Stimulated activated CD4-positive, alpha-beta T cell treated with anti-CD3 and anti-CD28 coated beads, TNF-alpha, amount 100 ng/mL, for 24 hours (primary cell): ENCODE data around the gene COL5A1.
"Not testable (repeated sequence)": the region's sequence is repeated elsewhere in the genome, so short reads cannot be mapped to it uniquely, and the experiment has no call there.

Experiments used
- DNase-seq, 3 experiments: peaks; one replicate each; pipeline ENCODE4 v3.0.0-alpha.2; 2020; ENCODE audit warnings: low read depth in 3 of 3

The COL5A1 gene

DNA sequence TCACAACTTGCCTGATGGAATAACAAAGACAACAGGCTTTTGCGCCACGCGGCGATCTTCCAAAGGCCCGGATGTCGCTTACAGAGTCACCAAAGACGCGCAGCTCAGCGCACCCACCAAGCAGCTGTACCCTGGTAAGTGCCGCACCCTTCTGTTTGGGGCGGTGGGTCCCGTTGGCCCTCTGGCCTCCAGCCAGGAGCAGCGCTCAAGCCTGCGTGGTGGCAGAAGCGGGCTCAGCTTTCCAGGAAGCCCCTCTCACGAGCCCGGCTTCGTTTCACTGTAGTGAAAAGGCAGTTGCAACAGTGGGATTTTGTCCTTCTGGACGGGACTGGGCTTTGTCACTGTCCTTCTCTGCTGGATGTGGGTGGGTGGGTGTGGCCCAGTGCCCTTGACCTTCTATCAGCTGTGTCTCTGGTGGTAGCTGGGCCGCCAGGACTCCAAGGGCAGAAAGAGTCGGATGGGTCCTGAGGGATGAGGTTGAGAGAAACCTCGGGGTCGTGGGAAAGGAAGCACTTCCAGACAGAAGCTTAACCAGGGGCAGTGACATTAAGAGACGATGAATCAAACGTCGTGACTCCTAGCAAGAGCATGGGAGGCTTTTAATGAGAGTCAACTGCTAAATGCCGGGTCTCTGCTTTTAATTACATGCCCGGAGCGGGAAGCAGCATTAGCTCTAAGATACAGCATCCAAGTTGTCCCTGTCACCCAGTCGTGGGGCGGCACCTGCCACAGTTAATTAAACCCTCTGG lies 49.5 kb downstream of the COL5A1 start:
- no peak for DNase-seq

- DNase-seq = no peak
These were observed 50.3 kb downstream of the COL5A1 start for GRCh38 chr9:134691695-134692572.

- DNase-seq = no peak
These were observed 50.9 kb downstream of the COL5A1 start for GRCh38 chr9:134692573-134692860.

DNA sequence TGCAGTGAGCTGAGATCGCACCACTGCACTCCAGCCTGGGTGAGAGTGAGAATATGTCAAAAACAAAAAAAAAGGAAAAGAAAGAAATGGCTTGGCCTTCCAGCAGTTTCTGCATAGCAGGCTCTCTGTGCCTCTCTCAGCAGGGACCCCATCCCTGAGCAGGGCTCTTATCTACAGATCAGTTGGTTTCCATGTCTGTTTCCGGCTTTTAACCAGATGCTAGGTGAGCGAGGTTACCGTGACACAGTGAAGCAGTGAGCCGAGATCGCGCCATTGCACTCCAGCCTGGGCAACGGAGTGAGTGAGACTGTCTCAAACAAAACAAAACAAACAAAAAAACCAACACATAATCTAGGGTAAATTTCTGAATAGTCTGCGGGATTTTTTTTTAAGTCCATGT lies 51.4 kb downstream of the COL5A1 start:
- no peak for DNase-seq

- no peak for DNase-seq
These were observed 52.2 kb downstream of the COL5A1 start for GRCh38 chr9:134693641-134694367.

- DNase-seq = no peak
These were observed 52.7 kb downstream of the COL5A1 start for GRCh38 chr9:134694368-134694665.

GRCh38 chr9:134694714-134695113 lies 53.1 kb downstream of the COL5A1 start:
- DNase-seq = no peak

DNA sequence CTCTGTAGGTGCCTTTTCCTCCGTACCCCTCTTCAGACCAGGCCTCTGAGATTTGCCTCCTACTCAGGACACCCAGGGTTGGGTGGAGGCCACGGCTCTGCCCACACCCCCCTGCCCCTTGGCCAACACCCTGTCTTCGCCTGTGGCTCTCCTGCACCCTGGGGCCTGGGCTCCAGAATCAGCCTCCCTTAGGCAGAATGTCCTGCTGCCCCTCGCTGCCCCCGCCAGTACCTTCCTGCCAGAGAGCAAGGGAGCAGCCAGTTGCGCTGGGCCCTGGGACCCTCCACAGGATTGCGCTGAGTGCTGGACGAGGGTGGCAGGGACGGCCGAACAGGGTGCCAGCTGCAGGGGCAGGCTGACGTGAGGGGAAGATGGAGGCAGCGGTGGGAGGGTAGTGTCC lies 53.5 kb downstream of the COL5A1 start:
- no peak for DNase-seq

DNA sequence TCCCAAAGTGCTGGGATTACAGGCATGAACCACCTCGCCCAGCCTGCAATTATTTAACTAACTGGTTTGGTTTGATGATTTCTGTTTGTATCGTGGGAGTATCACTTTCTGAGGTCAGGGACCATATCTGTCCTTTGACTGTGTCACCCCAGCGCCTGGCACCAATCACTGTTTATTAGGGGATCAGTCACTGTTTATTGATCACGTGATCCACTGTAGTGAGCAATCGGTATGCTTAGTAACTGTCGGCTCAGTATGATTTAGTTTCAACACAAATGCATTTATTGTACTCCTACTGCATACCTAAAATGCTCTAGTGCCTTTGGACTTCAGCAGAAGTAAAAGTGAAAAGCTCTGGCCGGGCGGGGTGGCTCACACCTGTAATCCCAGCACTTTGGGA lies 54.8 kb downstream of the COL5A1 start:
- no peak for DNase-seq

DNA sequence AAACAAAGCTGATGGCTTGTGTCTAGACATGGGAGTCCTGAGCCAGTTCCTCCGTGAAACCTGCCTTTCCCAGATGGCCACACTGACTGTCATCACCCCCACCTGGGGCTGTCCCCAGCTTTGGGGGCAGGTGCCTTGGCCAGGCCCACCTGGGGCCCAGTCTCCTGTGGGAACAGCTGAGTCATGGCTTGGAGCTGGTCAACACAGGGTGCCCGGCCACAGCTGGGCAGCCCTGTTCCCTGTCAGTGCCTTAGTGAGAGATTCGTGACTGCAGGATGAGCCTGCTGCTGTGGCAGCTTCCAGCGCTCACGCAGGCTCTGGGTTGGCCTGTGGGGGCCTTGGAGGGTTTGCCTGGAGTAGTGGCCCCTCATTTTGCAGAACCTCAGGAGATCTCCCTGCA lies 56.5 kb downstream of the COL5A1 start:
- DNase-seq = no peak

DNA sequence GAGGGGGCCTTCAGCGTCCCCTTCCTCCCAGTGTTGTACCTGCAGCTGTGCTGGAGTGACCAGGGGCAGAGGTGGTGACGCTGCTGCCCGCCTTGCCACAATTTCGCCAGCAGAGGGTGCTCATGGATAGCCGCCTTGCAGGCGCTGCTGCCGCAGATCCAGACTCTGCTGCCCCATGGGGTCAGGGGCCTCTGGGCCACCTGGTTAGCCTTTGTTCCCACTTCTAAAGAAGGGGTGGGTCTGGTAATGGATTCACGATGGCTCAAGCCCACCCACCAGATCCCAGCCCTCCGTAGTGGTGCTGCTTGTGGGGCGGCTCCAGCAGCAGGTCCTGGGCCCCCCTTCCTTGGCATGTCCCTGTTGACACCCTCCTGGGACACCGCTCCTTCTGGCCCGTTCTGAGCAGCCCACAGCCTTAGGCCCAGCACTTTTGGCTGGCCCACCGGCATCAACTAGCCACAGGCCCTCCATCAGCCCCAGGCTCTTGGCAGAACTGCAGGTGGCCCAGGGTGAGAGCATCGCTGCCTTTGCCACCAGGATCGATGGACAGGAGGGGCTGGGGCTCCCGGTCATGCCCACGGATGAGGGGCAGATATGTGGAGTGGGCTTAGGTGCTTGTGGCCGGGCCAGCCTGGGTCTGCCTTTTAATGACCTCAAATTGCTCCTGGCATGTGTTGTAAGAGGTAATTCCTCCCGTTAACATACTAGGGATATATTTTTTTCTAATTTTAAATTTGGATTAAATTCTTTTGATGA lies 57.2 kb downstream of the COL5A1 start:
- DNase-seq = peak; percentile 8 to 56 (median 16)

- no peak for DNase-seq
These were observed 57.7 kb downstream of the COL5A1 start for GRCh38 chr9:134699343-134699740.

DNA sequence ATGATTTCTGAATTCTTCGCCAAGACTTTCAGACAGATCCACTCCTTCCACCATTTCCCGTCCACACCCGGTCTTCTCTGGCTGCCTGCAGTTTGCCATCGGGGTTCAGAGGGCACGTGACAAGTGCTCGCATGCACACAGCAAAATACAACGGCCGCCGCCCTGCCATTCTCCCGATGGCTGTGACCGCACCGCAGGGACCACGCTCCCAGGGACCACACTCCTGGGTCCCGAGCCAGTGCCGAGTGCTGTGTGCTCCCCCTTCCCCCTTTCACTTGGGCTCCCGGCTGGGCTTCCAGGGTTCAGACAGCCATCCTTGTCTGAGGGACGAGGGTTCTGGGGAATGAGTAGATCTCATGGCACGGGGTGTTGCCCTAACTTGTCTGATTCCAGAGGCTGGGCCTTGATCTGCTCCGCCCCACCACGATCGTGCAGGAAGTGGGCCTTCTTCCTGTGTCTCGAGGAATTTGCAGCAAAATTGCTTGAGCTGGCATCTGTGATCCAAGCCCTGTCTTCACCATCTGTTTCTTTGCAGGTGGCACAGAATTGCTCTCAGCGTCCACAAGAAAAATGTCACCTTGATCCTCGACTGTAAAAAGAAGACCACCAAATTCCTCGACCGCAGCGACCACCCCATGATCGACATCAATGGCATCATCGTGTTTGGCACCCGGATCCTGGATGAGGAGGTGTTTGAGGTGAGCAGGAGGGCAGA lies 59.2 kb downstream of the COL5A1 start:
- no peak for DNase-seq

DNA sequence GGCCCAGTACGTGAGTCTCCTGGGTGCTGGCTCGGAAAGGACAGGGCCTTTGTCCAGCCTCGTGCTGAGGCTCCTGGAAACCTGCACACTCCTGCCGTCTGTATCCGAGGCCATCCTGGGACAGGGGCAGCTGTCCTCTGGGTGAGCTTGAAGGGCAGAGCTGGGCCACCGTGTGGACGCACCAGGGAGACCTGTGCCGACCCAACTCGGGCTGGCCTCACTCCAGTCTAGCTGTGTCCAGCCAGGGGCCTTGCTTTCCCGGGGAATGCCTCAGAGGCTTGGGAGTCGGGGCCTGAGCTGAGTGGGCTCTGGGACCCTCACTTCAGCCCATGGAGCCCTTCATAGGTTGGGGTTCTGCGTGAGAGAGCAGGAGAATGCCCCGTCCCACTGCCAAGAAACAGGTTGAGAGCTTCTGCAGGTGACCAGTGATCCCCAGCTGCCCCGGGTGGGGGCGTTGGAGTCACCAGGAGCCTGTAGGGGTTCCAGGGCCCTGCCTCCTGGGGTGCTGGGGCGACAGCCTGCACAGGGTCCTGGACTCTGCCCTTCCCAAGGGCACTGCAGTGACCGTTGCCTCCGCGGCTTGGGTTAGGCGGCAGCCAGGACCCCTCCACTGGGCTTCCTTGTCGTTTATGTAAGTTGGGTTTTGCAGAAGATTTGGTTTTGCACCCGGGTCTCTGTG lies 60.1 kb downstream of the COL5A1 start:
- no peak for DNase-seq

GRCh38 chr9:134702291-134702690 lies 60.7 kb downstream of the COL5A1 start:
- no peak for DNase-seq

- not testable (repeated sequence) for DNase-seq
These were observed 62.1 kb downstream of the COL5A1 start for GRCh38 chr9:134703730-134704114.

DNA sequence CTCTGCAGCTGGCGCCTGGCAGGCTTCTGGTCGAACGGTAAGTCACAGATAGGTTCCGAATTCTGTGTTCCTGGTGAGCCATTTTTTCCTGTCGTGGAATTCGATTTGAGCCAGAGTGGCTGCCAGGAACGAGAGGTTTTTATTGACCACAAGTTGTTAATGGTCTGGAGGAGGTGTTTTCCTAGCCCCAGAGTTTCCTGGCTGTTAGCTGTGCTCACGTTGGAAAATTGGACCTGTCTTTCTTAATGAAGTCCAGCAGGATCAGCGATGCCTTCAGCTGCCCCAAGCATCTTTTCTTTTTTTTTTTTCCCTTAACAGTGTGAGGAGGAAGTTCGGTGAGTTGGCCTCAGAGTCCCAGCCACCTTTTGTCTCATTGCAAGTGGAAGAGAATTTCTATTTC lies 62.9 kb downstream of the COL5A1 start:
- no peak for DNase-seq

DNA sequence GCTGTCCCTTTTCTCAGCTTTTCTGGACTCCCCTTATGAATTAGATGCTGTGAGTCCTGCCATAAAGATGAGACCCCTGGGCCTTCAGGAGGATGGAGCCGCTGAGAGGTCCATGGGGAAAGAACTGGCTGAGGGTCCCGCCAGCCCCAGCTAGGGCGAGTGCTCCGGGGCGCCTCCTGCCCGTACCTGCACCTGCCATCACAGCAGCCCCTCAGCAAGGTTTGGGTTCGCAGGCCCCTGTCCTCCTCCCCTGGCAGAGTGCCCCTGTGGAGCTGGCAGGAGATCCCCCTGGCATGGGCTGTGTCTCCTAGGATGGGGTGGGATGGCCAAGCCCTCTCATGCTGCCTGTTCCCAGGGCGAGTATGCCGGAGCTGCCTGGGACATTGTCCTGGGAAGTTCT lies 64.2 kb downstream of the COL5A1 start:
- DNase-seq = no peak

DNA sequence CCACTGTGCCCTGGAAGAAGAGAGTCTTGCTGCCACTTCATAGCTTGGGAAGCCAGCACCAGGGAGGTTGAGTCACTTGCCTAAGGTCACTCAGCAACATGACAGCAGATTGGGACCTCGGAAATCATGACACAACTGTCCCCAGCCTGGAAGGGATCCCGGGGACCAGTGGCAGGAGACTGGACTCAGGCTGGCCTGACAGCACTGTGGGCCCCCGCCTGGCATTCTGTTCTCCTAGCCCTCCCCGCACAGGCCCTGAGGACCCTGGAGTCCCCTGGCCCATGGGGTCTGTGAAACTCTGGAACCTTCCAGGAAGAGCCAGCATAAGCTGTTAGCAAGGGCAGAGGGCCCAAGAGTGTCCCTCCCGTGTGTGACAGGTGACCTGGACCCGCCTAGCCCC lies 64.9 kb downstream of the COL5A1 start:
- DNase-seq = no peak

DNA sequence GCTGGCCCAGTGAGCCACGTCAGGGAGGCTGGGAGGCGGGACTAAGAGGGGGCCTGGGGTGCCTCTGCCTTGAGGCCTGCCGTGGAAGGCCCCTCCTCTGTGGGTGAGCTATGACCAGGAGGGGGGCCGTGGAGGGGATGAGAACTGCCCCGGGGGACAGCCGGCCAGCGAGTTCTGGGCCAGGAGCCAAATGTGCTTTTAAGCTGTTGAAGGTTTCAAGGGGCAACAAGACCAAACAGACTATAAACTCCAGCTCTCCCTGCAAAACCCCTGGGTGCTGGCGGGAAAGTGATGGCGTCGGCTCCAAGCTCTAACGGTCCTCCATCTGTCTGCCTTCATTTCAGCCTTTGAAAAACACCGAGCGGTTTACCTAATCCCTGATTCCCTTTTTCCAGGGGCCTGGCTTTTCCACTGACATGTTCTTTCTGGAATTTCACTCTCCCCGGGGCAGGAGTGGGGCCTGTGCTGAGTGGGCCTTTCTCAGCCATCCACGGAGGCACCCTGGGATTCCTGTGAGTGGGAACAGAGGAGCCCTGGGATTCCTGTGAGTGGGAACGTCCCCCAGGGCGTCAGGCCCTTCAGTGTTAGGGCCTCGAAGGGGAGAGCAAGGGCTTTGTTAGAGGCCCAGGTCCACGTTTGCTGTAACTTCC lies 65.6 kb downstream of the COL5A1 start:
- DNase-seq = no peak
